ENCODE measurements around the gene TC2N.

The TC2N gene

DNA sequence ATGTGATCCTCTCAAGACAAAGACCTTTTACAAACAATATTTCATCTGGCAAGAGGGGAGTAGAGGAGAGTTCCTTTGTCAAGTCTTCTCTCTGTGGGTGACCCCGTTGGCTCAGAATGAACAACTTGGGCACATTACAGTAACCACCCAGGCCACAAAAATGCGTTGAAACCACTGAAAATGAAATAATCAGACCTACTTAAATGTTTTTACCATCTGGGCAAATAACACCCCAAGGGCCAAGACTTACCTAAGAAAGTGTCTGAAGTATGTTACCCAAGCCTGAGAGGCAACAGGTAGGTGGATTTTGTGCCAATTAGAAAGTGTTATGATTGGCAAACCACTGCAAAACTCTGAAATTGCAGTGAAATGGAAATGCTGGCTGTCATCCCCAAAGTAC lies 1.3 kb downstream of the TC2N start:
- H3K4me3 ChIP-seq (ENCODE audit: low read length), result no peak overlapping the region
- 92% methylated on average over 2 of the region's 2 CpGs for whole genome bisulfite sequencing

DNA sequence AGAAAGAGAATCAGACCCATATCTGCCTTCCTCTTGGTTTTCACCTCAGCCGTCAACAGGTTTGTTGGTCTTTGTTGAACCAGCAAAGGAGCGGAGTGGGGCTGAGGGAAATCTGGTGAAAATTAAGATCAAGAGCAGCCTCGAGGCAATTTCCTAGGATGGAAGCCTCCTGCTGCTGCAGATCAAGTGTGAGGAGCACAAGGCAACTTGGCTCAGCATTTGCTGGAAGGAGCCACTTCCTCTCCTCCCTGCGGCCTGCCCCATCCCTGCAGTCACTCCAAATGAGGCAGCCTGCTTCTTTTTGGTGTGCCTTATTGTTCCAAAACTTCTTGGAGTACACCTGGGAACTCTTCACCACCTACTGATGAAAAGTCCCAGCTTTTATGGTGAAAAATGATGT lies 4.9 kb downstream of the TC2N start:
- H3K27ac ChIP-seq (ENCODE audit: low read depth, low read length), result no peak overlapping the region
- H3K4me3 ChIP-seq (ENCODE audit: low read length), result no peak overlapping the region

More for the DNA sequence above, 1.3 kb downstream of the TC2N start:
- H3K9ac ChIP-seq (ENCODE audit: low read depth, low read length), result no peak overlapping the region
- H3K4me1 ChIP-seq (ENCODE audit: insufficient read depth, low read length), result peaks cover 6% of the 10 kb centered on the region
- H3K9me3 ChIP-seq (ENCODE audit: insufficient read depth, low read depth, low read length), result no peaks in the 10 kb centered on the region
- H3K27ac ChIP-seq (ENCODE audit: low read depth, low read length), result no peak overlapping the region
- H3K27me3 ChIP-seq (ENCODE audit: insufficient read depth, low read length), result no peaks in the 10 kb centered on the region
- no peaks in the 10 kb centered on the region for H3K36me3 ChIP-seq (ENCODE audit: insufficient read depth, low read length)

DNA sequence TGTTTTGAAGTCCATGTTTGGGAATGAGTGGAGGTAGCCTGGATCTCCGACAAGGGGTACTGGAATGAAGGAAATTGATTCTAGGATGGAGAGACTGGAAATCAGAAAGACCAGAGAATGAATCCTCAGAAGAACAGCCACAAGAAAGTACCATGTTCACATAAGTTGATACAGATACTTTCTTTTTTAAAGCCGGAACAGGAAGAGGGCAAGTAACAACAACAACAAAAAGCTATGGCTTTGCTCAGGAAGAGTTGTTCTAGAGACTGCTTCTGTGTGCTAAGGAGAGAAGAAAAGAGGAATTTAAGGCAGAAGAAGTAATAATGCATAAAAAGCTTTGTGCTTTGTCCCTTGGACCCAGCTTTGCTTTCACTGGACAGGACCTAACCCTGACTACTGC lies 6.2 kb downstream of the TC2N start:
- no peaks in the 10 kb centered on the region for H3K27me3 ChIP-seq (ENCODE audit: insufficient read depth, low read length)
- no peaks in the 10 kb centered on the region for H3K9me3 ChIP-seq (ENCODE audit: insufficient read depth, low read depth, low read length)
- no peak overlapping the region for H3K9ac ChIP-seq (ENCODE audit: low read depth, low read length)
- H3K27ac ChIP-seq (ENCODE audit: low read depth, low read length), result no peak overlapping the region
- H3K4me3 ChIP-seq (ENCODE audit: low read length), result no peak overlapping the region
- WGBS, result 92% methylated on average over 2 of the region's 2 CpGs
- H3K36me3 ChIP-seq (ENCODE audit: insufficient read depth, low read length), result no peaks in the 10 kb centered on the region
- peaks cover 6% of the 10 kb centered on the region; the same call in 1 of the 2 replicates for H3K4me1 ChIP-seq (ENCODE audit: insufficient read depth, low read length)

More for the DNA sequence above, 4.9 kb downstream of the TC2N start:
- Histone ChIP-seq H3K9ac (ENCODE audit: low read depth, low read length) (no peak overlapping the region), H3K27me3 (ENCODE audit: insufficient read depth, low read length) (no peaks in the 10 kb centered on the region), H3K36me3 (ENCODE audit: insufficient read depth, low read length) (no peaks in the 10 kb centered on the region), H3K4me1 (ENCODE audit: insufficient read depth, low read length) (peaks cover 6% of the 10 kb centered on the region; the same call in 1 of the 2 replicates), H3K9me3 (ENCODE audit: insufficient read depth, low read depth, low read length) (no peaks in the 10 kb centered on the region)
- WGBS, result 77% methylated on average over 4 of the region's 4 CpGs

GRCh38 chr14:91860238-91860637 lies 7.1 kb downstream of the TC2N start:
- Histone ChIP-seq H3K4me1 (ENCODE audit: insufficient read depth, low read length) (peaks cover 6% of the 10 kb centered on the region; the same call in 1 of the 2 replicates), H3K27ac (ENCODE audit: low read depth, low read length) (no peak overlapping the region), H3K36me3 (ENCODE audit: insufficient read depth, low read length) (no peaks in the 10 kb centered on the region), H3K9me3 (ENCODE audit: insufficient read depth, low read depth, low read length) (no peaks in the 10 kb centered on the region), H3K4me3 (ENCODE audit: low read length) (no peak overlapping the region), H3K9ac (ENCODE audit: low read depth, low read length) (no peak overlapping the region), H3K27me3 (ENCODE audit: insufficient read depth, low read length) (no peaks in the 10 kb centered on the region)

DNA sequence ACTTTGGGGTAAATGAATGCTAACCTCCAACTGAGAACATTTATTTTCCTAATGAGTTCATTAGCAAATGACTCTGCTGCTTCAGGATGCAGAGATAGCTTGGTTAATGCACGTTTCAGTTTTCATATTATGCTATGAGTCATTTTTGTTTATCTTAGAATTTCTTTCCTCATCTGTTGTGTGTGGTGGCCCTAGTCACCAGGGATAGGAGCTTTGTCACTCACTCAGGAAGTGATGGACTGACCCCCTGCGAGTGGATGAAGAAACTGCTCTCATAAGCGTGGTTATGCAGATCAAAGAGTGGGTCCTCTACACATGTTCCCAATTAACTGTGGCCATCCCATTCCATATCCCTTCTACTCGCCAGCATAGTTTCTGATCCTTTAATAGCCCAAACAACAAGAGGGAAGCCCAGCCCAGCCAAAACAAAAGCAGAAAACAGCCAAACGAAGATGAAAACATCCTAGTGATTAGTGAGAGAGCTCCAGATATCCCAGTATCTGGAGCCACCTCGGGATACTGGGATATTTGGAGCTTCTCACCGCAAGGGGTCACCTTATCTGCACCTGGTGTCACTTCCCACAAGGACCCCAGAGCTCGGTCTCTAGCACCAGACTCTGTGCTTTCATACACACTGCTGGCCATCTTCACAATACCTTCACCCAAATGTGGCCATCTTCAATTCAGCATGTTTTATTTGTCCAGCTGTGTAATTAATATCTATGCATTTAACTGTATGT lies 8.6 kb downstream of the TC2N start:
- Histone ChIP-seq H3K36me3 (ENCODE audit: insufficient read depth, low read length) (no peaks in the 10 kb centered on the region), H3K4me3 (ENCODE audit: low read length) (no peak overlapping the region), H3K9ac (ENCODE audit: low read depth, low read length) (no peak overlapping the region), H3K27ac (ENCODE audit: low read depth, low read length) (no peak overlapping the region), H3K4me1 (ENCODE audit: insufficient read depth, low read length) (peaks cover 10% of the 10 kb centered on the region), H3K27me3 (ENCODE audit: insufficient read depth, low read length) (no peaks in the 10 kb centered on the region), H3K9me3 (ENCODE audit: insufficient read depth, low read depth, low read length) (no peaks in the 10 kb centered on the region)
- 65% methylated on average over 7 of the region's 8 CpGs for WGBS

- Histone ChIP-seq H3K36me3 (ENCODE audit: insufficient read depth, low read length) (no peaks in the 10 kb centered on the region), H3K27ac (ENCODE audit: low read depth, low read length) (no peak overlapping the region), H3K4me1 (ENCODE audit: insufficient read depth, low read length) (peaks cover 12% of the 10 kb centered on the region), H3K4me3 (ENCODE audit: low read length) (no peak overlapping the region), H3K9ac (ENCODE audit: low read depth, low read length) (no peak overlapping the region), H3K27me3 (ENCODE audit: insufficient read depth, low read length) (no peaks in the 10 kb centered on the region), H3K9me3 (ENCODE audit: insufficient read depth, low read depth, low read length) (no peaks in the 10 kb centered on the region)
- WGBS, result 94% methylated on average over 2 of the region's 2 CpGs
Measured at GRCh38 chr14:91857614-91858013, 9.7 kb downstream of the TC2N start.

DNA sequence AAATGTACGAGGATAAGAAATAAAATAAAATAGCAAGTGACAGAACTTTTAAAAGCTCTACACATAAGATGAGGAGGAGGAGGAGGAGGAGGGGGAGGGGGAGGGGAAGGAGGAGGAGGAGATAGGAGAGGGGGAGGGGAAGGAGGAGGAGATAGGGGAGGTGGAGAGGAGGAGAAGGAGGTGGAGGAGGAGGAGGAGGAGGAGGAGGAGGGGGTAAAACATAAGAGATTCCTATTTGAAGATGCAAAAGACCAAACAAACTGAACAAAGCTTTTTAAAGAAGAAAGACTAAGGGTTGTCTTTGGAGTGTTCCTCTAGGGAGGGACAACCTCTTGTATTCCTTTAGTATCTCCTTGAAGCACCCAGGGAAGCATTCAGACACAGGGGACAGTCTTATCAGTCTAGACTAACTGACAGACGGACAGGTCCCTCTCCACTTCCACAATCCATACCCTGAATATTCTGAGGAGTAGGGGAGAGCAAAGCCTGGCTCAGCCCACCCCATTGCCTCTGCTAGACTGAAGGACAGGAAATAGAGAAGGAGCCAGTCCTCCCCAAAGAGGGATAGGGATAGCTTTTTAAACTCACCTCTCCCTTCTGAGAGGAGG lies 12.9 kb downstream of the TC2N start:
- no peaks in the 10 kb centered on the region for H3K9me3 ChIP-seq (ENCODE audit: insufficient read depth, low read depth, low read length)
- no peak overlapping the region for H3K4me3 ChIP-seq (ENCODE audit: low read length)
- H3K4me1 ChIP-seq (ENCODE audit: insufficient read depth, low read length), result peaks cover 12% of the 10 kb centered on the region
- no peak overlapping the region for H3K27ac ChIP-seq (ENCODE audit: low read depth, low read length)
- no peak overlapping the region for H3K9ac ChIP-seq (ENCODE audit: low read depth, low read length)
- H3K27me3 ChIP-seq (ENCODE audit: insufficient read depth, low read length), result no peaks in the 10 kb centered on the region
- no CpG with 5 or more reads among the region's 2 CpGs for WGBS
- no peaks in the 10 kb centered on the region for H3K36me3 ChIP-seq (ENCODE audit: insufficient read depth, low read length)

DNA sequence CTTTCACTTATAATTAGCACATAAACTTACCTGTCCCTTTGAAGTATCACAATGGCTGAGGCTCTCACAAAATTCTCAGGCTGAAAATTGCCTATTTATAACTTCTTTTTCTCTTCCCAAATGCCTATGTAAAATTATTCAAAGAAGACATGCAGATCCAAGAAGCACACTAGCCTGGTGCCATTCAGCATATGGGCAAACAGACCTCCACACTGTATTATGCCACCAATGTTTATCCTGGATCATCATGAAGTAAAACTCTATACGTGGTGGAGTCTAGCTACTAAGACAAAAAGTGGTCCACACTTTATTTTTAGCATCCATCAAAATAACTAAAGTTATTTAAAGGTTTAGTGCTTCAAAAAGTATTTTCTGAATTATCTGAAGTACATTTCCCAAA lies 15.8 kb downstream of the TC2N start:
- Histone ChIP-seq H3K36me3 (ENCODE audit: insufficient read depth, low read length) (no peaks in the 10 kb centered on the region), H3K27me3 (ENCODE audit: insufficient read depth, low read length) (no peaks in the 10 kb centered on the region), H3K9me3 (ENCODE audit: insufficient read depth, low read depth, low read length) (no peaks in the 10 kb centered on the region), H3K4me1 (ENCODE audit: insufficient read depth, low read length) (peaks cover 6% of the 10 kb centered on the region; the same call in 1 of the 2 replicates), H3K4me3 (ENCODE audit: low read length) (no peak overlapping the region), H3K9ac (ENCODE audit: low read depth, low read length) (no peak overlapping the region), H3K27ac (ENCODE audit: low read depth, low read length) (no peak overlapping the region)
- no CpG with 5 or more reads among the region's 1 CpG for WGBS

GRCh38 chr14:91848504-91849001 lies 18.8 kb downstream of the TC2N start:
- Histone ChIP-seq H3K9ac (ENCODE audit: low read depth, low read length) (no peak overlapping the region), H3K4me1 (ENCODE audit: insufficient read depth, low read length) (0 out of 2 replicates have a peak, but pooled peaks cover under 1% of the 10 kb centered on the region), H3K9me3 (ENCODE audit: insufficient read depth, low read depth, low read length) (no peaks in the 10 kb centered on the region), H3K27ac (ENCODE audit: low read depth, low read length) (no peak overlapping the region), H3K27me3 (ENCODE audit: insufficient read depth, low read length) (no peaks in the 10 kb centered on the region), H3K4me3 (ENCODE audit: low read length) (no peak overlapping the region), H3K36me3 (ENCODE audit: insufficient read depth, low read length) (no peaks in the 10 kb centered on the region)
- 90% methylated on average over 4 of the region's 4 CpGs for WGBS

GRCh38 chr14:91847693-91848092 lies 19.6 kb downstream of the TC2N start:
- Histone ChIP-seq H3K27ac (ENCODE audit: low read depth, low read length) (no peak overlapping the region), H3K4me1 (ENCODE audit: insufficient read depth, low read length) (no peaks in the 10 kb centered on the region), H3K9ac (ENCODE audit: low read depth, low read length) (no peak overlapping the region), H3K27me3 (ENCODE audit: insufficient read depth, low read length) (no peaks in the 10 kb centered on the region), H3K4me3 (ENCODE audit: low read length) (no peak overlapping the region), H3K36me3 (ENCODE audit: insufficient read depth, low read length) (no peaks in the 10 kb centered on the region), H3K9me3 (ENCODE audit: insufficient read depth, low read depth, low read length) (no peaks in the 10 kb centered on the region)
- WGBS, result 100% methylated on average over 1 of the region's 1 CpG

DNA sequence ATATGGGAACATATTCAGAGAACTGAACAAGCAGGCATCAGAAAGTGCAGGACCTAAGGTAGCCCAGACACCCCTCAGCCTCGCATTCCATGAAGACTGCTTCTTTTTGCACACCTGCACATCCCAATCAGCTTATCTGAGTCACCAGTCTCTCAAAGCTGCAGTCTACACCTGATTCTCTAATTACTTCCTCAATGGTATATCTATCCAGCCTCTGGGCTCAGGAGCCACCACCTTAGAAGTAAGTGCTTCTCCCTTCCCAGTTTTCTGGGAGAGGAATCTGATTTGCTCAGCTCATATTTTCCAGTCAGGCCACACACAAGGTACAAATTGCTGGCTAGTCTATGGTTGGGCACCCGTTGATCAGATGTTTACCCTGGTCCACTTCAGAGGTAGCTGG lies 21.7 kb downstream of the TC2N start:
- no peak overlapping the region for H3K9ac ChIP-seq (ENCODE audit: low read depth, low read length)
- WGBS, result 89% methylated on average over 2 of the region's 2 CpGs
- H3K36me3 ChIP-seq (ENCODE audit: insufficient read depth, low read length), result no peaks in the 10 kb centered on the region
- no peak overlapping the region for H3K4me3 ChIP-seq (ENCODE audit: low read length)
- no peaks in the 10 kb centered on the region for H3K4me1 ChIP-seq (ENCODE audit: insufficient read depth, low read length)
- H3K9me3 ChIP-seq (ENCODE audit: insufficient read depth, low read depth, low read length), result no peaks in the 10 kb centered on the region
- no peak overlapping the region for H3K27ac ChIP-seq (ENCODE audit: low read depth, low read length)
- H3K27me3 ChIP-seq (ENCODE audit: insufficient read depth, low read length), result no peaks in the 10 kb centered on the region
